GM23248 (cell line): ENCODE measurements around the gene PAPLN.

Experiments used
- EZH2 ChIP-seq: fragments of 200-600 bp; sonication (generic); IDR thresholded peaks from 2 replicates; pipeline ENCODE4 v1.6.1; 2018; ENCODE audit warnings: antibody characterized with exemption, mild to moderate bottlenecking; ENCODE audit not compliant: insufficient read depth, poor library complexity, severe bottlenecking
- EZH2phosphoT487 ChIP-seq: fragments of 200-600 bp; sonication (generic); IDR thresholded peaks from 2 replicates; pipeline ENCODE4 v1.6.1; 2018; ENCODE audit warnings: antibody characterized with exemption, moderate library complexity, mild to moderate bottlenecking, low read depth; ENCODE audit not compliant: insufficient read depth

GRCh38 chr14:73269729-73270531 is 32.6 kb downstream of the PAPLN start:
- TF ChIP-seq EZH2phosphoT487 (no peak), EZH2 (no peak)
